H1 (cell line): Measurements from ENCODE around the gene CELF2. TPM values are rescaled to one million over a fixed set of nuclear protein-coding genes. Genes with fewer than 3 reads are reported as not detected.

Experiments
- CTCF ChIA-PET: fragments of 300-600 bp; sonication (Branson Sonifier 250); formaldehyde crosslinking; loops from one replicate; lab custom pipeline; 2021; ENCODE audit not compliant: partially characterized antibody; lab: Charles Lee
- POLR2A ChIA-PET: fragments of 300-600 bp; sonication (Branson Sonifier 250); formaldehyde crosslinking; loops from one replicate; lab custom pipeline; 2021; ENCODE audit warnings: inconsistent platforms; ENCODE audit not compliant: partially characterized antibody; lab: Charles Lee
- DNase-seq, 2 experiments: peaks; one replicate each; pipeline versions ENCODE4 v3.0.0 to v3.0.0-alpha.2; 2010 to 2022; ENCODE audit warnings: low spot score in 2 of 2, low read depth in 1 of 2, mixed read lengths in 1 of 2
- FAIRE-seq: peaks from 2 replicates; lab custom pipeline; 2011; peaks lifted over from hg19 to GRCh38; lab: Jason Lieb, UNC
- H2AFZ ChIP-seq: 2 replicates; pipeline ENCODE4 v1.8.1; 2012; ENCODE audit warnings: low read length, inconsistent platforms
- H2AK5ac ChIP-seq: 2 replicates; pipeline ENCODE4 v1.6.1; 2013; ENCODE audit warnings: low read depth, low read length
- H2BK120ac ChIP-seq: replicated peaks from 2 replicates; pipeline ENCODE3; 2013; ENCODE audit warnings: low read depth, low read length, inconsistent platforms
- H2BK12ac ChIP-seq: 2 replicates; pipeline ENCODE4 v1.6.1; 2013; ENCODE audit warnings: low read depth, low read length
- H2BK15ac ChIP-seq: 2 replicates; pipeline ENCODE4 v1.6.1; 2013; ENCODE audit warnings: low read length
- H2BK20ac ChIP-seq: 2 replicates; pipeline ENCODE4 v1.6.1; 2013; ENCODE audit warnings: low read length
- H2BK5ac ChIP-seq: 2 replicates; pipeline ENCODE4 v1.6.1; 2013; ENCODE audit warnings: low read depth, low read length
- H3K14ac ChIP-seq: 2 replicates; pipeline ENCODE4 v1.6.1; 2013; ENCODE audit warnings: inconsistent platforms; ENCODE audit not compliant: insufficient read length
- H3K18ac ChIP-seq: 2 replicates; pipeline ENCODE4 v1.6.1; 2013; ENCODE audit warnings: low read length; ENCODE audit errors: extremely low read depth
- H3K23ac ChIP-seq: 2 replicates; pipeline ENCODE4 v1.6.1; 2013; ENCODE audit warnings: inconsistent platforms; ENCODE audit not compliant: insufficient read length
- H3K23me2 ChIP-seq: 2 replicates; pipeline ENCODE4 v1.6.1; 2013; ENCODE audit warnings: low read depth, low read length
- H3K27ac ChIP-seq: 2 replicates; pipeline ENCODE4 v1.6.1; 2011; ENCODE audit warnings: low read depth, low read length, inconsistent platforms
- H3K27me3 ChIP-seq, 4 experiments: replicated peaks in 1 of 4; 1 replicate in 1 of 4; 2 replicates in 3 of 4; pipeline versions ENCODE4 v1.6.1 to v1.8.1; 2011 to 2013; ENCODE audit warnings: low read length in 3 of 4, mild to moderate bottlenecking in 3 of 4, inconsistent platforms in 2 of 4, mixed read lengths in 2 of 4, moderate library complexity in 1 of 4; ENCODE audit not compliant: control insufficient read depth in 3 of 4, insufficient read depth in 3 of 4; ENCODE audit errors: extremely low read depth in 1 of 4
- H3K36me3 ChIP-seq, 4 experiments: 2 replicates each; pipeline versions ENCODE4 v1.6.1 to v1.8.1; 2011 to 2013; ENCODE audit warnings: mild to moderate bottlenecking in 4 of 4, low read length in 3 of 4, moderate library complexity in 2 of 4, control low read depth in 1 of 4, inconsistent platforms in 1 of 4; ENCODE audit not compliant: insufficient read depth in 4 of 4, control insufficient read depth in 2 of 4
- H3K4ac ChIP-seq: replicated peaks from 2 replicates; pipeline ENCODE3; 2013; ENCODE audit warnings: low read length, low read depth, mixed read lengths, inconsistent platforms; ENCODE audit not compliant: insufficient read length
- H3K4me1 ChIP-seq, 4 experiments: replicated peaks in 1 of 4; 1 replicate in 1 of 4; 2 replicates in 3 of 4; pipeline versions ENCODE4 v1.6.1 to v1.8.1; 2011 to 2013; ENCODE audit warnings: low read length in 3 of 4, inconsistent platforms in 2 of 4, mixed read lengths in 1 of 4; ENCODE audit not compliant: insufficient read depth in 4 of 4, control insufficient read depth in 3 of 4
- H3K4me2 ChIP-seq, 2 experiments: 2 replicates each; pipeline versions ENCODE4 v1.6.1 to v1.8.1; 2011 to 2013; ENCODE audit warnings: low read depth in 2 of 2, low read length in 2 of 2, control low read depth in 1 of 2, inconsistent platforms in 1 of 2, mild to moderate bottlenecking in 1 of 2; ENCODE audit not compliant: insufficient read depth in 1 of 2
- H3K4me3 ChIP-seq, 4 experiments: fragments of 200-600, 300-600 bp in 1 of 4; sonication (generic), shearing (Covaris generic), sonication (Bioruptor Twin) in 1 of 4; 2 replicates each; pipeline versions ENCODE4 v1.5.1 to v1.8.1; 2011 to 2016; ENCODE audit warnings: low read length in 4 of 4, low read depth in 3 of 4, control low read depth in 2 of 4, inconsistent platforms in 2 of 4, mild to moderate bottlenecking in 2 of 4, mixed read lengths in 1 of 4, moderate library complexity in 1 of 4; ENCODE audit not compliant: insufficient read depth in 2 of 4; ENCODE audit errors: extremely low read depth in 1 of 4
- H3K56ac ChIP-seq: replicated peaks from 2 replicates; pipeline ENCODE3; 2013; ENCODE audit warnings: low read depth, mild to moderate bottlenecking, mixed read lengths, low read length, inconsistent platforms; ENCODE audit not compliant: insufficient read length
- H3K79me1 ChIP-seq: 2 replicates; pipeline ENCODE4 v1.6.1; 2013; ENCODE audit warnings: low read depth, low read length, control low read depth
- H3K79me2 ChIP-seq, 2 experiments: 2 replicates each; pipeline versions ENCODE4 v1.6.1 to v1.8.1; 2012 to 2013; ENCODE audit warnings: low read length in 2 of 2, mild to moderate bottlenecking in 2 of 2, inconsistent platforms in 1 of 2; ENCODE audit not compliant: insufficient read depth in 2 of 2, control insufficient read depth in 1 of 2
- H3K9ac ChIP-seq, 4 experiments: replicated peaks in 1 of 4; 1 replicate in 1 of 4; 2 replicates in 3 of 4; pipeline versions ENCODE4 v1.6.1 to v1.8.1; 2011 to 2013; ENCODE audit warnings: low read depth in 3 of 4, low read length in 3 of 4, control low read depth in 2 of 4, mild to moderate bottlenecking in 2 of 4, moderate library complexity in 2 of 4, inconsistent platforms in 1 of 4; ENCODE audit errors: extremely low read depth in 1 of 4
- H3K9me3 ChIP-seq, 2 experiments: 2 replicates each; pipeline versions ENCODE4 v1.6.1 to v1.8.1; 2012 to 2013; ENCODE audit warnings: mild to moderate bottlenecking in 2 of 2, moderate library complexity in 2 of 2, control low read depth in 1 of 2, inconsistent platforms in 1 of 2, low read depth in 1 of 2, low read length in 1 of 2, mixed read lengths in 1 of 2; ENCODE audit not compliant: insufficient read depth in 2 of 2
- H4K20me1 ChIP-seq, 2 experiments: replicated peaks in 1 of 2; 2 replicates each; pipeline versions ENCODE3 to v1.8.1; 2011 to 2013; ENCODE audit warnings: inconsistent platforms in 2 of 2, low read length in 2 of 2, mild to moderate bottlenecking in 1 of 2; ENCODE audit not compliant: insufficient read depth in 2 of 2, control insufficient read depth in 1 of 2
- H4K5ac ChIP-seq: 2 replicates; pipeline ENCODE4 v1.6.1; 2013; ENCODE audit warnings: low read length, low read depth, mixed read lengths, inconsistent platforms; ENCODE audit not compliant: insufficient read length
- H4K8ac ChIP-seq: 2 replicates; pipeline ENCODE4 v1.8.0; 2013; ENCODE audit warnings: mild to moderate bottlenecking, moderate library complexity, low read length, inconsistent platforms; ENCODE audit not compliant: insufficient read depth; ENCODE audit errors: extremely low read depth
- H4K91ac ChIP-seq: replicated peaks from 2 replicates; pipeline ENCODE3; 2013; ENCODE audit warnings: low read length, mixed read lengths, inconsistent platforms; ENCODE audit not compliant: insufficient read length
- ATF2 ChIP-seq: IDR thresholded peaks from 2 replicates; pipeline ENCODE4 v1.6.1; 2012; ENCODE audit warnings: low read length, inconsistent platforms
- CEBPB ChIP-seq: IDR thresholded peaks from 2 replicates; pipeline ENCODE4 v1.6.1; 2012; ENCODE audit warnings: low read depth, low read length
- CTCF ChIP-seq, 3 experiments: IDR thresholded peaks; 1 replicate in 2 of 3; 2 replicates in 1 of 3; pipeline versions ENCODE4 v1.5.1 to v1.6.1; 2011; ENCODE audit warnings: low read length in 3 of 3, mild to moderate bottlenecking in 3 of 3, inconsistent platforms in 2 of 3, low read depth in 1 of 3, moderate library complexity in 1 of 3; ENCODE audit not compliant: insufficient read depth in 1 of 3; ENCODE audit errors: control extremely low read depth in 1 of 3
- EGR1 ChIP-seq: IDR thresholded peaks from 2 replicates; pipeline ENCODE4 v1.6.1; 2011; ENCODE audit warnings: low read depth, low read length, borderline replicate concordance
- EZH2 ChIP-seq: fragments of 200-600 bp; sonication (generic); IDR thresholded peaks from 2 replicates; pipeline ENCODE4 v1.7.1; 2012; ENCODE audit warnings: low read depth, mild to moderate bottlenecking, moderate library complexity, low read length, inconsistent platforms; ENCODE audit not compliant: severe bottlenecking
- FOSL1 ChIP-seq: IDR thresholded peaks from 2 replicates; pipeline ENCODE4 v1.6.1; 2011; ENCODE audit warnings: mild to moderate bottlenecking, low read depth, low read length, moderate library complexity; ENCODE audit not compliant: insufficient read depth
- GABPA ChIP-seq: IDR thresholded peaks from 2 replicates; pipeline ENCODE4 v1.6.1; 2011; ENCODE audit warnings: mild to moderate bottlenecking, low read length, moderate library complexity, borderline replicate concordance; ENCODE audit not compliant: insufficient read depth
- NANOG ChIP-seq: IDR thresholded peaks from 2 replicates; pipeline ENCODE4 v1.6.1; 2011; ENCODE audit warnings: low read length, low read depth, mild to moderate bottlenecking, inconsistent platforms; ENCODE audit not compliant: insufficient read depth, poor library complexity, severe bottlenecking
- WGBS, 2 experiments: shearing (Covaris generic) in 1 of 2; methylation state at CpG; one replicate each; pipeline versions ENCODE4 v1.1.6 to v1.1.7; 2013 to 2015; ENCODE audit warnings: low lambda C conversion rate in 2 of 2, mixed read lengths in 2 of 2, inconsistent platforms in 1 of 2, low coverage in 1 of 2, missing lambda C conversion rate in 1 of 2; ENCODE audit not compliant: insufficient replicate concordance in 2 of 2, insufficient coverage in 1 of 2, insufficient read length in 1 of 2; ENCODE audit errors: extremely low coverage in 1 of 2, missing lambda C conversion rate in 1 of 2; 5-methylcytosine and 5-hydroxymethylcytosine counted together
- polyA plus RNA-seq, 7 experiments: library from polyadenylated mRNA; depleted of rRNA in 3 of 7; stranded (reverse) in 5 of 7; unstranded in 2 of 7; fragments of >200 nt in 5 of 7; fragments of 200-250 nt in 2 of 7; gene quantifications; 1 replicate in 5 of 7; 2 replicates in 1 of 7; 4 replicates in 1 of 7; pipeline versions ENCODE4 v1.2.1 to v1.2.3, GENCODE V29; 2011 to 2013; ENCODE audit warnings: missing spikeins in 2 of 7, mixed read lengths in 2 of 7
- total RNA-seq: library from RNA; stranded (reverse); fragmentation: NEBNext Ultra II Directional; extraction: Animal tissue kit (Norgen Biotek cat#: 25700); gene quantifications from 2 replicates; pipeline ENCODE4 v1.2.1, GENCODE V29; 2021

Gene CELF2
- total and polyA plus RNA-seq, 2 of the 8 experiments (the other 6 are each of a cell fraction or from before 2014, with no cell fraction given), result 18.3 to 22.7 TPM

GRCh38 chr10:11286261-11286852 lies 268.7 kb downstream of the CELF2 start:
- WGBS, 2 experiments, result 90% methylated on average over 7 of the region's 7 CpGs; no CpG with 5 or more reads in 1 of the 2 experiments
- Histone ChIP-seq H3K27ac (no peak overlapping the region), H3K14ac (no peak overlapping the region), H3K4me2 (no peak overlapping the region), H2BK5ac (no peak overlapping the region), H4K5ac (no peak overlapping the region), H4K91ac (no peak overlapping the region), H4K20me1 (peaks cover 0 to 2% of the 10 kb centered on the region in 2 experiments), H3K4me3 (no peak overlapping the region), H3K23ac (no peak overlapping the region), H2BK120ac (no peak overlapping the region), H2BK12ac (no peak overlapping the region), H3K4me1 (no peaks in the 10 kb centered on the region), H3K56ac (no peak overlapping the region), H4K8ac (no peak overlapping the region), H2BK15ac (no peak overlapping the region), H3K79me2 (no peaks in the 10 kb centered on the region), H2AFZ (no peak overlapping the region), H2BK20ac (no peak overlapping the region), H3K27me3 (no peaks in the 10 kb centered on the region), H3K9me3 (no peaks in the 10 kb centered on the region), H2AK5ac (no peak overlapping the region), H3K18ac (no peak overlapping the region), H3K36me3 (no peaks in the 10 kb centered on the region; a peak in 2 of 8 replicates), H3K9ac (no peak overlapping the region), H3K4ac (no peak overlapping the region), H3K23me2 (peaks cover 19% of the 10 kb centered on the region; the same call in 1 of the 2 replicates), H3K79me1 (no peaks in the 10 kb centered on the region)
- FAIRE-seq (no peak), DNase-seq (no peak)
- POLR2A ChIA-PET, result no interaction called here
- CTCF ChIA-PET, result interaction anchor here (0.7 to 1.5 kb wide), 2 partner anchors 16 to 111 kb away, joined by 3 read pairs; no protein-coding TSS in a partner anchor
- TF ChIP-seq GABPA, result no peak
- no peak for TF ChIP-seq NANOG
- TF ChIP-seq CEBPB, result no peak
- no peak for TF ChIP-seq EZH2
- no peak for TF ChIP-seq EGR1
- TF ChIP-seq ATF2, result no peak
- TF ChIP-seq CTCF (IDR thresholded peaks at IDR 0.05; ENCODE audit: control extremely low read depth in 1 of 3, insufficient read depth in 1 of 3, low read depth in 1 of 3, low read length in 3 of 3), result no peak
- TF ChIP-seq FOSL1, result no peak
